Mesenchymal stem cell (in vitro differentiated cells and primary cell): ENCODE measurements around the gene FIG4.
"Not testable (repeated sequence)": the region's sequence is repeated elsewhere in the genome, so short reads cannot be mapped to it uniquely, and the experiment has no call there.

ENCODE experiments used
- DNase-seq: peaks from one replicate; pipeline ENCODE4 v3.0.0-alpha.2; 2013
- H2AFZ ChIP-seq: one replicate; pipeline ENCODE4 v1.6.1; 2013; ENCODE audit warnings: low read depth, mild to moderate bottlenecking, control low read depth, inconsistent platforms, low read length, moderate library complexity
- H2AK5ac ChIP-seq: 2 replicates; pipeline ENCODE4 v1.6.1; 2013; ENCODE audit warnings: low read length, moderate library complexity, mild to moderate bottlenecking, inconsistent platforms; ENCODE audit not compliant: severe bottlenecking
- H2BK120ac ChIP-seq: one replicate; pipeline ENCODE4 v1.6.1; 2013; ENCODE audit warnings: low read depth, mild to moderate bottlenecking, inconsistent platforms, low read length, moderate library complexity
- H2BK12ac ChIP-seq, 2 experiments: one replicate each; pipeline ENCODE4 v1.6.1; 2013; ENCODE audit warnings: inconsistent platforms in 2 of 2, low read length in 2 of 2, mild to moderate bottlenecking in 2 of 2, moderate library complexity in 2 of 2, control low read depth in 1 of 2
- H2BK15ac ChIP-seq: one replicate; pipeline ENCODE4 v1.6.1; 2013; ENCODE audit warnings: mild to moderate bottlenecking, low read depth, inconsistent platforms; ENCODE audit not compliant: poor library complexity, severe bottlenecking
- H2BK5ac ChIP-seq: 2 replicates; pipeline ENCODE4 v1.6.1; 2013; ENCODE audit warnings: low read depth, mild to moderate bottlenecking, low read length, control low read depth, inconsistent platforms; ENCODE audit not compliant: poor library complexity, severe bottlenecking
- H3K14ac ChIP-seq, 2 experiments: one replicate each; pipeline ENCODE4 v1.6.1; 2013; ENCODE audit warnings: inconsistent platforms in 2 of 2, low read length in 2 of 2, control low read depth in 1 of 2, mild to moderate bottlenecking in 1 of 2, moderate library complexity in 1 of 2
- H3K18ac ChIP-seq, 2 experiments: one replicate each; pipeline ENCODE4 v1.6.1; 2013; ENCODE audit warnings: inconsistent platforms in 2 of 2, low read length in 2 of 2, control low read depth in 1 of 2, low read depth in 1 of 2, mild to moderate bottlenecking in 1 of 2
- H3K23ac ChIP-seq, 2 experiments: one replicate each; pipeline ENCODE4 v1.6.1; 2013; ENCODE audit warnings: inconsistent platforms in 2 of 2, low read length in 2 of 2, mild to moderate bottlenecking in 2 of 2, moderate library complexity in 2 of 2, control low read depth in 1 of 2
- H3K27ac ChIP-seq: 2 replicates; pipeline ENCODE4 v1.5.1; 2013; ENCODE audit warnings: mild to moderate bottlenecking, moderate library complexity, low read length, control low read depth, inconsistent platforms; ENCODE audit not compliant: poor library complexity, severe bottlenecking
- H3K27me3 ChIP-seq, 2 experiments: 2 replicates each; pipeline versions ENCODE4 v1.6.1 to v1.7.0; 2013; ENCODE audit warnings: low read length in 2 of 2, mild to moderate bottlenecking in 2 of 2, moderate library complexity in 2 of 2, control low read depth in 1 of 2, inconsistent platforms in 1 of 2; ENCODE audit not compliant: control insufficient read depth in 1 of 2, insufficient read depth in 1 of 2
- H3K36me3 ChIP-seq, 2 experiments: 2 replicates each; pipeline versions ENCODE4 v1.6.1 to v1.7.0; 2013; ENCODE audit warnings: low read length in 2 of 2, control low read depth in 1 of 2, inconsistent platforms in 1 of 2, low read depth in 1 of 2, mild to moderate bottlenecking in 1 of 2; ENCODE audit not compliant: insufficient read depth in 2 of 2, control insufficient read depth in 1 of 2
- H3K4ac ChIP-seq, 2 experiments: one replicate each; pipeline ENCODE4 v1.6.1; 2013; ENCODE audit warnings: inconsistent platforms in 2 of 2, low read length in 2 of 2, mild to moderate bottlenecking in 2 of 2, moderate library complexity in 2 of 2, control low read depth in 1 of 2, low read depth in 1 of 2
- H3K4me1 ChIP-seq: 2 replicates; pipeline ENCODE4 v1.6.1; 2013; ENCODE audit warnings: low read depth, low read length, control low read depth; ENCODE audit not compliant: control insufficient read depth, insufficient read depth
- H3K4me2 ChIP-seq: 2 replicates; pipeline ENCODE4 v1.6.1; 2013; ENCODE audit warnings: low read length, mild to moderate bottlenecking, inconsistent platforms; ENCODE audit not compliant: poor library complexity, severe bottlenecking
- H3K4me3 ChIP-seq, 2 experiments: 2 replicates each; pipeline versions ENCODE4 v1.5.1 to v1.7.0; 2013; ENCODE audit warnings: low read length in 2 of 2, mild to moderate bottlenecking in 2 of 2, control low read depth in 1 of 2, low read depth in 1 of 2; ENCODE audit not compliant: insufficient read depth in 1 of 2
- H3K79me1 ChIP-seq: replicated peaks from 2 replicates; pipeline ENCODE4 v1.6.1; 2013; ENCODE audit warnings: mild to moderate bottlenecking, control low read depth, low read length, inconsistent platforms; ENCODE audit not compliant: poor library complexity, severe bottlenecking
- H3K9ac ChIP-seq: 2 replicates; pipeline ENCODE4 v1.7.0; 2013; ENCODE audit warnings: mild to moderate bottlenecking, low read length, moderate library complexity
- H3K9me3 ChIP-seq: 2 replicates; pipeline ENCODE4 v1.7.0; 2013; ENCODE audit warnings: mild to moderate bottlenecking, low read length; ENCODE audit not compliant: control insufficient read depth
- H4K8ac ChIP-seq: one replicate; pipeline ENCODE4 v1.6.1; 2013; ENCODE audit warnings: inconsistent platforms, mild to moderate bottlenecking, low read length, moderate library complexity
- H4K91ac ChIP-seq: one replicate; pipeline ENCODE4 v1.6.1; 2013; ENCODE audit warnings: mild to moderate bottlenecking, low read length, inconsistent platforms
- WGBS: methylation state at CpG from one replicate; pipeline ENCODE4 v1.1.7; 2013; ENCODE audit warnings: mixed read lengths; 5-methylcytosine and 5-hydroxymethylcytosine counted together

The FIG4 gene

DNA sequence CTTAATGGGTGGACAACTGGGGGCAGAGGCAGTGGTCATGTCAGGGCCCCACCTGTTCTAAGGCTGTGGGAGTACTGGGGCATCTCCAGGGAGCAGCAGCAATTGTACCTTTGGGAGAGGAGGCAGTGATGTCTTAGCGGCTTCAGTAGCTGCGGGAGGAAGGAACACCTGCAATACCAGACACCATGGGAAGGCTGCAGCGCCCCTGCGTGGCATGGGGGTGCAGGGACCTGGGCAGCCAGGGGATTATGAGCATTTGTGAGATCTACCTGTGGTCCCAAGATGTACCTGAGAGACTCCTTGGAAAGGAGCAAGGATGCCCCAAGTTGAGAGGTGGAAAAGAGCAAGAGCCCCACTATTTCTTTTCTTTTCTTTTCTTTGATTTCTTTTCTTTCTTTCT, 174.9 kb downstream of the FIG4 start:
- no peak overlapping the region for H2BK120ac ChIP-seq
- H3K23ac ChIP-seq: no peak overlapping the region
- no peak overlapping the region for H4K8ac ChIP-seq
- peaks cover 2% of the 10 kb centered on the region for H3K4me1 ChIP-seq
- H3K14ac ChIP-seq: no peak overlapping the region
- H2BK12ac ChIP-seq: no peak overlapping the region
- no peak overlapping the region for H3K27ac ChIP-seq
- H3K9ac ChIP-seq: no peak overlapping the region
- H2AFZ ChIP-seq: no peak overlapping the region
- H3K18ac ChIP-seq: no peak overlapping the region
- DNase-seq: no peak
- H2BK5ac ChIP-seq: no peak overlapping the region
- H3K4me3 ChIP-seq: no peak overlapping the region
- H2BK15ac ChIP-seq: no peak overlapping the region
- no peaks in the 10 kb centered on the region for H3K36me3 ChIP-seq
- H3K4me2 ChIP-seq: no peak overlapping the region
- no peak overlapping the region for H3K4ac ChIP-seq
- H3K9me3 ChIP-seq: peaks cover 4% of the 10 kb centered on the region
- no peak overlapping the region for H2AK5ac ChIP-seq
- H3K79me1 ChIP-seq: no peaks in the 10 kb centered on the region
- WGBS: 50% methylated on average over 4 of the region's 4 CpGs
- no peak overlapping the region for H4K91ac ChIP-seq
- H3K27me3 ChIP-seq: peaks cover 0 to 12% of the 10 kb centered on the region in 2 experiments

DNA sequence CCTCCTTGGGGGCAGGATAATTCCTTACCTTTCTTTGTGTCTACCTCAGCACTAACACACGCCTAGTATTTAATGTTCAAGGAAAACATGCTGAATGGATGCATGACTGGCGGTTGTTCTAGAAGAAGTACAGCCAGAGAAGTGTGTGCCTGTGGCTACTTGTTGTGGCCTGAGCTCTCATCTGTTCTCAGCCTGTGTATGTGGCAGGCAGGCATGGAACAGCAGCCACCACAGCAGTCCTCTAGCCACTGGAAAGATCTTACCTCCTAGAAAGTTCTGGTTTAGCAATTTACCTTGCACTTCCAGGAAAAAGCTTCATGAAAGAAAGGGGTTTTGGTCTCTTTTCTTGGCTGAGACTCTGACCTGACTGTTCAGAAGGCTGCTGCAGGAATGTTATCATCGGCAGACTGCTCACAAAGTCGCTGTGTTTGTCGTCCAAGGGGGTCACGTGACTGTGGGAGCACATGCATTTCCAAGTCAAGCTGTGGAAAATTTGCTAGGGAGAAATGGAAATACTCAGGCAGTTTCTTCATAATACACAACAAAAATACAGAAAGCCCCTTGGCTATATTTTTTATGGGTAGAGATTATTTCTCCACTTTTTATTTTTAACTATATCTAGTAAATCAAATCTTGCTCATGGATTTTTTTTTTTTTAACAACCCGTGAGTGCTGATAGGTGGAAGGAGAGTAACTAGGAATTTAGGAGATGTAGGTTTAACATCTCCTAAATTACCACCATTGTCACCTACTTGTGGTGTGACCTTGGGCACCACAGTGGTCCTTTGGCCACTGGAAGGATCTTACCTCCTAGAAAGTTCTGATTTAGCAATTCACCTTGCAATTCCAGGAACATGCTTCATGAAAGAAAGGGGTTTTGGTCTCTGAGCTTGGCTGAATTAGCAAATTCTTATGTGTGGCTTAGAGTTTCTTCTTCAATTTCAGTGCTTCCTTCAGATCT, 176.2 kb downstream of the FIG4 start:
- H2BK15ac ChIP-seq: no peak overlapping the region
- H3K9ac ChIP-seq: peak overlapping the region; percentile 47
- peak overlapping the region; percentile 33 for H2AFZ ChIP-seq
- no peak overlapping the region for H4K91ac ChIP-seq
- no peak overlapping the region for H4K8ac ChIP-seq
- peak overlapping the region in 1 of 2 experiments; percentile 45 for H2BK12ac ChIP-seq
- peak overlapping the region; percentile 55 for H2AK5ac ChIP-seq
- peaks cover 0 to 12% of the 10 kb centered on the region in 2 experiments for H3K27me3 ChIP-seq
- no peaks in the 10 kb centered on the region for H3K36me3 ChIP-seq
- H3K27ac ChIP-seq: no peak overlapping the region
- H3K9me3 ChIP-seq: no peaks in the 10 kb centered on the region
- no peak overlapping the region for H3K23ac ChIP-seq
- peak overlapping the region in 1 of 2 experiments; percentile 39 for H3K14ac ChIP-seq
- peak; percentile 35 for DNase-seq
- H2BK5ac ChIP-seq: no peak overlapping the region
- no peaks in the 10 kb centered on the region for H3K79me1 ChIP-seq
- H3K4me2 ChIP-seq: no peak overlapping the region
- no peak overlapping the region for H3K4me3 ChIP-seq
- H3K18ac ChIP-seq: peak overlapping the region in 1 of 2 experiments; percentile 66
- peak overlapping the region; percentile 33 to 43 for H3K4ac ChIP-seq
- H3K4me1 ChIP-seq: peaks cover 2% of the 10 kb centered on the region
- no peak overlapping the region for H2BK120ac ChIP-seq
- 71% methylated on average over 3 of the region's 7 CpGs for whole genome bisulfite sequencing

DNA sequence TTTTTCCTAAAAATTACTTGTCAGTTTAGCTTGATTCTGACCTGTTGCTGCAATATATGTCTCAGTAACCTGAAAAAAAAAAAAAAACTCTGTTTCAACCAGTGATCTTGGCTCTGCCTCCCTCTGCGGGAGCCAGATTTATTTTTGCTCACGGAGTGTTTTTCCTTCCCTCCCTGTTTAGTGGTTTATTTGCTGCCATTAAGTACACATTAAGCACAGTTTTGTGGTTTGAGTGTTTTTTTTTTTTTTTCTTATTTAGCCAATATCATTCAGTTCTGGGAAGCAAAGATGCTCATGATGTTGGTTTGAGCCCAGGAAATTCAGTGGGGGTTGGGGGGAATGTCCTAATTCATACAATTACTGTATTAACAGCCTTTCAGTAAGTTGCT, 176.9 kb downstream of the FIG4 start:
- Histone ChIP-seq H3K79me1 (no peaks in the 10 kb centered on the region), H3K4me1 (peaks cover 2% of the 10 kb centered on the region), H3K18ac (no peak overlapping the region), H3K9ac (peak overlapping the region; percentile 47), H2AK5ac (no peak overlapping the region), H3K4ac (no peak overlapping the region), H2BK15ac (no peak overlapping the region), H2BK120ac (no peak overlapping the region), H3K14ac (no peak overlapping the region), H3K27me3 (peaks cover 0 to 12% of the 10 kb centered on the region in 2 experiments), H3K27ac (no peak overlapping the region), H4K91ac (no peak overlapping the region), H3K4me3 (no peak overlapping the region), H4K8ac (no peak overlapping the region), H3K9me3 (no peaks in the 10 kb centered on the region), H3K36me3 (no peaks in the 10 kb centered on the region), H3K23ac (no peak overlapping the region), H2BK5ac (no peak overlapping the region), H3K4me2 (no peak overlapping the region), H2BK12ac (no peak overlapping the region), H2AFZ (no peak overlapping the region)
- 80% methylated on average over 1 of the region's 2 CpGs for WGBS
- DNase-seq: peak; percentile 57

DNA sequence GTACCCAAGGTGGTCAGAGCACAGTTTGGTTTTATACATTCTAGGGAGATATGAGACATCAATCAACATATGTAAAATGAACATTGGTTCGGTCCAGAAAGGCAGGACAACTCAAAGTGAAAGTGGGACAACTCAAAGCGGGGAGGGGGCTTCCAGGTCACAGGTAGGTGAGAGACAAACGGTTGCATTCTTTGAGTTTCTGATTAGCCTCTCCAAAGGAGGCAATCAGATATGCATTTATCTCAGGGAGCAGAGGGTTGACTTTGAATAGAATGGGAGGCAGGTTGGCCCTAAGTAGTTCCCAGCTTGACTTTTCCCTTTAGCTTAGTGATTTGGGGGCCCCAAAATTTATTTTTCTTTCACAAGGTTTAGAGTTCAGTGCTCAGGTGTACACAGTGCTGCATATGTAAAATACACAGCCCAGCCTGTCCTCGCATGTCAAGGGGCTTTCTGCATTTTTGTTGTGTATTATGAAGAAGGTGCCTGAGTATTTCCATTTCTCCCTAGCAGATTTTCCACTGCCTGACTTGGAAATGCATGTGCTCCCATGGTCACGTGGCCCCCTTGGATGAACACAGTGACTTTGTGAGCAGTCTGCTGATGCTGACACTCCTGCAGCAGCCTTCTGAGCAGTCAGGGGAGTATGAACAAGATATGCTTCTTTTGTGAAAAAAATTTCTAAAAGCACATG, 178.4 kb downstream of the FIG4 start:
- not testable (repeated sequence) for H3K18ac ChIP-seq, H2AK5ac ChIP-seq, H4K91ac ChIP-seq, H2BK12ac ChIP-seq, H2BK5ac ChIP-seq, H2AFZ ChIP-seq, H3K4me1 ChIP-seq, H3K36me3 ChIP-seq, H3K27ac ChIP-seq, H4K8ac ChIP-seq, H3K4ac ChIP-seq, H2BK15ac ChIP-seq, H3K4me3 ChIP-seq, H3K9me3 ChIP-seq, H2BK120ac ChIP-seq, H3K14ac ChIP-seq, H3K79me1 ChIP-seq, H3K4me2 ChIP-seq, H3K23ac ChIP-seq
- peak; percentile 22 for DNase-seq
- WGBS: 38% methylated on average over 5 of the region's 5 CpGs
- Histone ChIP-seq H3K9ac (peak overlapping the region; percentile 16), H3K27me3 (peaks cover 0 to 12% of the 10 kb centered on the region in 2 experiments)
